Activated CD4-positive, alpha-beta T cell treated with anti-CD3 and anti-CD28 coated beads, Interleukin-2, Interleukin-4, amounts not matched to agents 100 ng/mL and 50 ng/mL, durations not matched to agents 16 hours and 8 hours (primary cell): ENCODE measurements around the gene TRIM47.

Experiments
- DNase-seq: peaks from one replicate; pipeline ENCODE4 v3.0.0-alpha.2; 2020; ENCODE audit warnings: low spot score

Gene TRIM47, protein sequence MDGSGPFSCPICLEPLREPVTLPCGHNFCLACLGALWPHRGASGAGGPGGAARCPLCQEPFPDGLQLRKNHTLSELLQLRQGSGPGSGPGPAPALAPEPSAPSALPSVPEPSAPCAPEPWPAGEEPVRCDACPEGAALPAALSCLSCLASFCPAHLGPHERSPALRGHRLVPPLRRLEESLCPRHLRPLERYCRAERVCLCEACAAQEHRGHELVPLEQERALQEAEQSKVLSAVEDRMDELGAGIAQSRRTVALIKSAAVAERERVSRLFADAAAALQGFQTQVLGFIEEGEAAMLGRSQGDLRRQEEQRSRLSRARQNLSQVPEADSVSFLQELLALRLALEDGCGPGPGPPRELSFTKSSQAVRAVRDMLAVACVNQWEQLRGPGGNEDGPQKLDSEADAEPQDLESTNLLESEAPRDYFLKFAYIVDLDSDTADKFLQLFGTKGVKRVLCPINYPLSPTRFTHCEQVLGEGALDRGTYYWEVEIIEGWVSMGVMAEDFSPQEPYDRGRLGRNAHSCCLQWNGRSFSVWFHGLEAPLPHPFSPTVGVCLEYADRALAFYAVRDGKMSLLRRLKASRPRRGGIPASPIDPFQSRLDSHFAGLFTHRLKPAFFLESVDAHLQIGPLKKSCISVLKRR

DNA sequence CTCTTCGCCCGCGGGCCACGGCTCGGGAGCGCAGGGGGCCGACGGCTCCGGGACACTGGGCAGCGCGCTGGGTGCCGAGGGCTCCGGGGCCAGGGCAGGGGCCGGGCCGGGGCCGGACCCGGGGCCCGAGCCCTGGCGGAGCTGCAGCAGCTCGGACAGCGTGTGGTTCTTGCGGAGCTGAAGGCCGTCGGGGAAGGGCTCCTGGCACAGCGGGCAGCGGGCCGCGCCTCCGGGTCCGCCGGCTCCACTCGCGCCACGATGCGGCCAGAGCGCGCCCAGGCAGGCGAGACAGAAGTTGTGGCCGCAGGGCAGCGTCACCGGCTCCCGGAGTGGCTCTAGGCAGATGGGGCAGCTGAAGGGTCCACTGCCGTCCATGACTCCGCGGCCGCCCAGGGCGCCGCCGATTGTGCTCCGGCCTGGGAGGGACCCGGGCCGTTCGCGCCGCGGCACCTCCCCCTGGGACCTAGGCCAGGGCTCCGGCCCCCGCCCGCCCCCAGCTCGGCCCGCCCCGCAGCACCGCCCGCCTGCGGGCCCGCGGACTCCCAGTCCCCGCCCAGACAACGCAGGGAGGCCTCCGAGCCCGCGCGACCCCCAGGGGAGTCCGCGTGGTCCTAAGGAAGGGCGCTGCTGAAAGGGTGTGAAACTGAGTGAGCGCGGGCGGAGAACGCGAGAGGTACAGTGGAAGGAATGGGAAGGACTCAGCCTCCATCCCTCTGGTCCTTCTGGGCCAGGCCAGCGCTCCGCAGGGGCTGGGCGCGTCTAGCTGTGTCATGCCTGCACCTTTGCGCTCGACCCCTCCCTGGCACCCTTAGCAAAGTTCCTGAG, at the start of gene TRIM47:
Gene TRIM47, minus strand, starts transcription at position 408 of the 825 bp plus-strand sequence. Its CDS starts 33 bp downstream, at position 375.
- no peak for DNase-seq

DNA sequence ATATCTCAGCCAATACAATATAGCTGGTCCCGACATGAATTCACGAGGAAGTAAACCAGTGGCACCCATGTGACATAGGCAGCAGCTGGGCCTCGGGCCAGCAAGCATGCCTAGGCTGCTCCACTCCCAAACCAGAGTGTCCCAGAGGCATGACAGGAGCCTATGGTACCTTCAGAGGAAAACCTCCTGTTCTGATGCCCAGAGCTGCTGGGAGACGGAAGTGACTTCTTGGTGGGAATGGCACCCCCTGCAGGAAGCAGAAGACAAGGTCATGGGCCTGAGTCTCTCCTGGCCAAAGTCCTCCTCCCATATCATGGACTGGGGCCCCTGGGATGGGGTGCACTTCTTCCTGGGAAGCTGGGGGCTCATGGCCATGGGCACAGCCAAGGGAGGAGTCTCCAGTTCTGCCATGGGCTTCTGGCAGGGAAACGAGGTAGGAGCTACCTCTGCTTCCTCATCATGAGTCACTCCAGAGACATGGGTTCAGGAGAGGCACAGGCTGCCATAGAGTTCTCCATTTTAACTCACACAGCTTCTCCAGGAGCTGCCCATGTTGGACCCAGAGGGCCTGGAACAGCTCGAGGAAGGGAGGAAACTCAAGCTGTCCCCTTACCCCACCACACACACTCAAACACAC, 49.0 kb upstream of the TRIM47 start:
- no peak for DNase-seq

DNA sequence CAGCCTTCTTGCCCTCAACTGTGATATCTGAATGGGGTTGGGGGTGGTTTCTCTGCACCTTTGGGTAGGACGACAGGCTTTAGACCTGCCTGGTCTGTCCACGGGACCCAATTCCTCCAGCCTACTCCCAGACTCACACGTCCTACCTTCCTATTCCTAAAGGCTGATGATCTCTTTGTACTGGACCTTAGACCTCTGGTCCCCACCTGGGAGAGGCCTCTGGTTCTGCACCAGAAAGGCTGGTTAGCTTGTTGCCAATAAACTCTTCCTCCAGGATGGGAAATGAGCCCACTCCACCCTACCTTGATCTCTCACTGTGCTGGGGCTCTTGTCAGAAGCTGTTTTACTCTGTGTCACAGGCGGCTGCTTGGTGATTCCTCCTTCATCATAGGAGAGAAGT, 48.1 kb upstream of the TRIM47 start:
- DNase-seq, result no peak

DNA sequence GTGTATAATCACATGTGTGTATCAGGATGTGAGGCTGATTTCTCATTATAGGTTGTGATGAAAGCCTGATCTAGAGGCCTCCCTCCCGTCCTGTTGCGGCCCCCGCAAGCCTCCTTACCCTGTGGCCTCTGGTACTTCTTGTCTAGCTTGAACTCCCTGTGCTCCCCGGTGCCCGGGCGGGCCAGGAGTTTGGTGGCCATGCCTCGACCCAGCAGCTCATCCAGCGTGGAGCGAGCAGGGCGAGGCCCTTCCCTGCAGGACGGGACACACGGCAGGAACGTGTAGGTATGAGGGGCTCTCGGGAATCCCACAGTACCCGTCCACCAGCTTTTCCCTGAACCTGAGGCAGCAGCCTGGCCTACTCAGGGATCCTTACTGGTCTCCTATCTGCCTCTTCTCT, 47.5 kb upstream of the TRIM47 start:
- no peak for DNase-seq

DNA sequence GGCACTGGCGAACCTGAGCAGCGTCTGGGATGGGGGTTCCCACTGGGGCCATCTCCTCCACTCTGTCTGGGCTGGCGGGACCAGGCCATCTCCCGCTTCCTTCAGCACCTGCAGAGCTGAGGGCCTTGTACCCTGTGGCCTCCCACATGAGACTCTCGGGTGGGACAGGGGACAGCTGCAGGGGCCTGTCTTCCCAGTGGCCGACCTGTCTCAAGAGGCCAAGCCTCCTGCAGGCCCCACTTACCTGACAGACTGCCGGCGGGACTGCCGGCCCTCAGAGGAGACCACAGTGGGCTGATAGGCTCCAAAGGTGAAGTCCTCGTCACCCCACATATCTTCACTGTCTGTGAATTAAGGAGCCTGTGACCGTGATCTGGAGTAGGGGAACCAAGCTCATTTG, 46.7 kb upstream of the TRIM47 start:
- no peak for DNase-seq

DNA sequence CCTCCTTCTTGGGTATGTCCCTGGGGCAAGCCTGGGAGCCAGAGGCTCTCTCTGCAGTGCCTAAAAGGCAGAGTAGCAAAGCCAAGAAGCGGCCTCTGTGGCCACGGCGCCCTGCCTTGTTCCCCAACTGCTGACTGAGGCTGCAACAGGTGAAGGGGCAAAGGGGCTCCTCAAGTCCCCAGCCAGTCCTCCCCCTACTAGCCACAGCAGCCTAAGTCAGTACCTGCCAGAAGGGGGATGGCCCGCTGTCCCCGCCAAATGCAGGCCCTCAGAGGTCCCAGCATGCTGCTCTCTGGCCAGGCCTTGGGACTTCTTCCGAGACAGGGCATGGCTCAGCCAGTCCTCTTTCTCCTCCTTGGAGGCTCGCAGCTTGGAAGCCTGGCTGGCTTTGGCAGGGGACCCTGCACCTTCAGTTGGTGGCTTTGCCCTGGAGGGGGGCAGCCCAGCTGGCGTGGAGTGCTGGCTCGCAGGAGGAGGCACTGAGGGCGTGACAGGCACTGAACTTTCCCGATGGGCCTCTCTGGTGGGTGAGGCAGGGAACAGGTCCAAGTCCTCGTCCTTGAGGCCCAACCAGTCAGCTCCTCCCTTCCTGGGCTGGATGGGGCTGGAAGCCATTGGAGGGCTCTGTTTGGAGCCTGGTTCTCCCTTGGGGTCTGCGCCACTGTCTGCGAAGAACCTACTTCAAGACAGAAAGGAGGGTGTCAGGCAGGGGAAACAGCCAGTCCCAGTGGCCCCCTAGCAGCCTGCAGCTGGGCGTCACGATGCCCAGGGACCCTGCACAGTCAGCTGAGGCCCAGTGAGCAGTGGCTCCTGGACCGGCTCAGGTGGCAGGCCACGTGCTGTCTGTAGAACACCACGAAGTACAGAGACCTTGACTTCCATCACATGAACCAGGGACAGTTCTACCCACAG, 44.8 kb upstream of the TRIM47 start:
- DNase-seq, result no peak

DNA sequence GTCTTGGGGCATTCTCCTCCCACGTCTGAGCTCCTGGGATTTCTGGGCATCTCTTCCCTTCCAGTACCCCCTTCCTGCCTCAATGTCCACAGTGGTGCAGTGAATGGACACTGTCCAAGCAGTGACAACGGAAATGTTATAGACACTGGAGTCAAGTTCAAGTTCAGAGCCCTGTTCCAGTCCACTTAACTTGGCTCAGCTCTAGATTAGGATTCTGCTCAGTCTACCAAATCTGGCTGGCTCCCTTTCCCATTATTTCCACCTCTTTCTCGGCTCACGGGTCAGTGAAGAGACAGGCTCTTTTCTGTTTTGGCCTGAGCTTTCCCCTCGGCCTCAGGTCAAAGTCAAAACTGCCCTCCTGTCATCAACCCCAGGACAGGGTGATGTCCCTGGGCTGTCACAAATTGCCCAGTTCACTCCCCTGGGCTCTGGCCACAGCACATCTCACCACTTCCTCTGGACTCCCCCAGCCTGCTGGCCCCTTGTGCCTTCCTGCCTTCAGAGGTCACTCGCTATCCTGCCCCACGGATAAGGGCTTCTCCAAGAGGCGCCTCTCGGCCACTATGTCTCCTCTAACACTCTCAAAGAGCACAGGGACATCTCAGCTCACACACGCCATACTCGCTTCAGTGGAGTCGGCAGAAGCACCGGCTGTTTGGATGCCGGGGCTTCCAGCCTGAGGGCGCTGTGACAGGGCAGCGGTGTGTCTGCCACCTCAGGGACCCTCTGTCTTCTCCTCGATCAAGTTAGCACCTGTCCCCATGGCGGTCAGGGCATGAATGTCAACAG, 44.0 kb upstream of the TRIM47 start:
- no peak for DNase-seq

DNA sequence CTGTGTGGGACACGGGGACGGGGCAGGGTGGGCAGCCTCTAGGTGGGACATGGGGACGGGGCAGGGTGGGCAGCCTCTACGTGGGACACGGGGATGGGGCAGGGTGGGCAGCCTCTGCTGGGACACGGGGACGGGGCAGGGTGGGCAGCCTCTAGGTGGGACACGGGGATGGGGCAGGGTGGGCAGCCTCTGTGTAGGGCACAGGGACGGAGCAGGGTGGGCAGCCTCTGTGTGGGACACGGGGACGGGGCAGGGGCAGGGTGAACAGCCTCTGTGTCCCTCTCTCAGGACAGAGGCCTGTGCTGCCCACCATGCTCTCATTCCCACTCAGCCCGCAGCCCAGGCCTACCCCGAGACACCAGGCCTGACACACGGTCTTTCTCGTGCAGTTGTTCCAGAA, 43.2 kb upstream of the TRIM47 start:
- DNase-seq, result no peak

DNA sequence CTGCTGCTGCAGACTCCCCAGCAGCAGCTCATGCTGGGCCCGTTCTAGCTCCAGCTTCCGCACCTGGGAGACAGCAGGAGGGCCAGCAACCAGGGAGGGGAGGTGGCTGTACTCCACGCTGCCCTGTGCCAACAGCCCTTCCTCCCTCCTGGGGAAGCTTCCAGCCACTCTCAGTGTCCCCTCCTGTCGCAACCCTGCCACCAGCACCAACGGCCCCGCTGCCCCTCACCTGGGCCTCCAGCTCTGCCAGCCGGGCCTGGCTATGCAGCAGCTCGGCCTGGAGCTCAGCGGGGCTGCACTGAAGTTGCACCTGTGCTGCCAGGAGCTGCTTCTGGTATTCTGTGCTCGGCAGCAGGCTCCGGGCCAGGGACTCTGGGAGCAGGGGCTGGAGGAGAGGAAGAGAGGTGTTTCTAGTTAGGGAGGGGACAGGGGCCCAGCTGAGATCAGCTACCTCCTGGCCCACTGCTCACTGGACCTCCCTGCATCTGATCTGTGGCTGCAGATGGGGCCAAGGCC, 41.7 kb upstream of the TRIM47 start:
- no peak for DNase-seq

DNA sequence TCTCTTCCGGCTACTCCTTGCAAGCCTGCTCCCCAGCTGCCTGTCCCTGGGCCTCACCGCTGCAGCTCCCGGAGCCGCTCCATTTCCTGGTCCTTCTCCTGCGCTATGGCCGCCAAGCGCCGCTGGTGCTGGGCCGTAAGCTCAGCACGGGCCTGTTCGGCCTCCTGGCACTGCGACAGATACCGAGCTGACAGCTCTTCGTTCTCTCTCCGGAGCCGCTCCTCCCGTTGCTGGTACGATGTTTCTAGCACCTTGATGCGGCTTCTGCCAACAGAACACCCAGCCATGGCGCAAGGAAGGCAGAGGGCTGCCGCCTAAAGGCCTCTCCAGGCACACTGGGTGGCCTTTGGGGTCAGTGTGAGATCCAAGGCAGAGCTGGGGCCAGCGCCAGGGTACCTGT, 41.2 kb upstream of the TRIM47 start:
- DNase-seq, result no peak

DNA sequence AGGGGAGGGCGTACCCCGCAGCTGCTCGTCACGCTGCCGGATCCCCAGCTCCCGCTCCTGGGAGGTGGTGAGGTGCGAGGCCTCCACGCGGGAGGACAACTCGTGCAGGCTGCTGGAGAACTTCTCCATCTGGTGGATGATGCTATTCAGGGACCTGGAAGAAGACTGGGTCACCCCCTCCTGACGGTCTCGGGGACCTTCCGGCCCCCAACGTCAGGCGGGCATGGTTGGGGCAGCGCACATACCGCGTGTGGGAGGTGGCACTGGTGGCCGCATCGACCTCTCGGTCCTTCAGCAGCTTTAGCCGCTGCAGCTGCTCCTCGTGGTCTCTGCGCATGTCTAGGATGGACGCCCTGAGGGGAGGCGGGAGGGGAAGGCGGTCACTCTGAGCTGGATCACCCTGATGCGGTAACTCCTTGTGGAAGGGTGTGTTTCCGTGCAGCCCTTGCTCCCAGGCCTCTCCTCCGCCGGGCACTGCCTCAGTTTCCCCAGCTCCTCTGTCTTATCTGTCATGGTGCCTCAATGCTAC, 39.6 kb upstream of the TRIM47 start:
- DNase-seq, result no peak

DNA sequence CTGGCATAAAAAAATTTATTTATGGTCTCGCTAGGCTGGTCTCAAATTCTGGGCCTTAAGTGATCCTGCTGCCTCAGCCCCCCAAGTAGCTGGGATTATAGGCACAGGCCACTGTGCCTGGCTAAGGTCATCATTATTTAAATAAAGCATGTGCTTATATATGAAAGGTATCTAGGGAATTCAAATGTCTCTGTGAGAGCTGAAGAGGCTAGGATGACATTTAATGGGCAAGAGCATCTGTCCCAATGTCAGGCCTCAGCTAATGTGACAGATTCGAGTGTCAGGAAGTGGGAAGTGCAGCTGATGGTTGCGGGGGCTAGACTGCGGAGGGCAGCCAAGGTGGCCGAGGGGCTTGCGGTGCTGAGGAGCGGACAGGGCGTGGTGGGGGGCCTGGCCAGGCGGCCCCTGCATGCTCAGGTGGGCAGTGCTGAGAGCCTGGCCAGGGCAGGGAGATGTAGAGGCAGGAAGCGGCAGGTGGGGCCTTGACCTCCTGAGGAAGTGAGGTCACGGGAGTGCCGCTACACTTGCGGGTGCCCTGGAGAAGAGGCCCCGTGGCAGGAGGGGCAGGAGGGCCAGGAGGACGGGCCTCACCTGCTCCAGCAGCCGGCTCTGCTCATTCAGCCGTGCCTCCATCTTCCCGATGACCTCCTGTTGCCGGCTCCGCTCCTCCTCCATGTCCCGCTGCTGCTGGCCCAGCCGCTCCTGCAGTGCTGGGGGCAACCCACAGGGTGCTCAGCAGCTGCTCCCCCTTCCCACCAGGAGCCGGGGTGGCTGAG, 38.9 kb upstream of the TRIM47 start:
- no peak for DNase-seq

DNA sequence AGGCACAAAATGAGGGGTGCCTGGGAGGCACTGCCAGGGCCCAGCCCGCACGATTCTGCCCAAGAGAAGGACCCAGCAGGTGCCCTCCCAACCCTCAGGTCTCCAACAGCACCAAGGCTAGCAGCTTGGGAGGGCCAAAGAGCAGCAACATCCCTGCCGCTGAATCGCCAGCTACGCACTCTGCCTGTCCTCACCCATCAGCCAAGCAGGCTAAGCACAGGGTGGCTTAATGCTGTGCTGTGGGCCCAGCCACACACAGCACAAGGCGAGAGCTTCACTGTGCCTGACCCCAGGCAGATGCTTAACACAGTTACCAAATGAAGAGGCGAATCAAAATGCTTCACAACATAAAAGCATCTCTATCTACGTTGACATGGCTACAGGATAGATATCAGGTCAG, 36.9 kb upstream of the TRIM47 start:
- DNase-seq, result no peak

DNA sequence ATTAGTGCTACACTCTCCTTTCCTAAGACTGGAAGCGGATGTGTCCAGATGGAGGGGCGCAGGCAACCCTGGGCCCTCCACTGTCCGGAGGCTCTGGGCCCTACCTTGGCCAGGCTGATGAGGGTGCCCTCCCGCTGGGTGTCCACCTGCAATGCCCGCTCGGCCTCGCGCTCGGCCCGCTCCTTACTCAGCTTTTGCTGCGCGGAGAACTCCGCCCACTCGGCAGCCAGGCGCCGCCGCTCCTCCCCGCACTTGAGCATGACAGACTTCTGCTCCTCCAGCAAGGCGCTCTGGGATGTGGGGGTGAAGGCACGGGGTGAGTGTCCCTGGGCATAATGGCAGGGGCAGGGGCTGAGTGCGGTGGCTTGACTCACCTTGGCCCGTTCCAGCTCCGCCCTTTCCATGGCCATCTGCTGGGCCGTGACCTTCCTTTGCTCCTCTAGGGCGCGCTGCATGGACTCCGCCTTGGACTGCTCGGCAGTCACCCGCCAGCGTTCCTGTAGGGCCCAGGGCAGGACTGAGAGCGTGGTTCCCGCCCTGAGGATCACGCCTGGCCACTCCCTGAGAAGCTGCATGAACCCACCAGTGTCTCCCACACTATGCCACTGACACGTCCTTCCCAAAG, 36.4 kb upstream of the TRIM47 start:
- no peak for DNase-seq

DNA sequence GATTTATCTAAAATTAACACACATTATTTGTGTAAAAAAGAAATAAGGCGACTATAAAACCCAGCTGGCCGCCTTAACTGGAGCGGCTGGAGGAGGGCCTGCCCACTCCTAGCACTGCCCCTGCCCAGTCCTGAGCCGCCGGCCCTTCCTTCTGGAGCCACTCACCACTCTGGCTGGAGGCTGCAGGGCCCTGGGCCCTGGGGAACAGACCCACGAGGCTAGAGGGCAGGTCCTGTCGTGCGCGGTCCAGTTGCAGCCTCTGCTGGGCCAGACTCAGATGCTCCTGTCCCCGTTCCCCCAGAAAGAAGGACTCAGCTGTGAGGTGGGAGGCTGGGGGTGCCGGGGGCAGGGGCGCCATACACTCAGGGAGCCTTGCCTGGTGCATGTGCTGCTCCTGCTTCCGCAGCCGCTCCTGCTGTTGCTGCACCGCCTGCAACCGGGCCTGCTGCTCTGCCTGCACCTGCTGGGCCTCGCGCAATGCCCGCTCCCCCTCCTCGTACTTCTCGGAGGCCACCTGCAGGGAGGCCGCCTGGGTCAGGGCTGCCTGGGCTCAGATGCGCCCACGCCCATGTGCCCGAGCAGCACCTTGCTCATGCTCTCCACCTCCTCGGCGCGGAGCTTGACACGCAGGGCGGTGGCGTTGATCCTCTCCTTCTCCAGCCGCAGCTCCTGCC, 35.3 kb upstream of the TRIM47 start:
- DNase-seq, result no peak

DNA sequence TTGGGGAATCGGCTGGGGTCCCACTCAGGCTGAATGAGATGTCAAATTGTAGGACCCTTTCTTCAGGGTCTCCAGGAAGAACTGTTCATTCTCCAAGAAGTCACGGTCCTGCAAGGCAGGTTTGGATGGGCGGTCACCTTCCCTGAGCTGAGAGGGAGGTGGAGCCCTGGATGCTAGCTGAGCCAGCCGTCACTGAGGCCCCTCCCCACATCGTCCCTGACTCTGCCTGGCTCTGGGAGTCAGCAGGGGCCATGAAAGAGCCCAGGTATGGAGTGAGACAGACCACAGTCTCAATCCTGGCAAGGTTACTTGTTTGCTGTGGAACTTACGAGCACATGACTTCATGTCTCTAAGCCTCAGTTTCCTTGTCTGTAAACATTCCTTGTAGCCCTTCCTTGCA, 32.3 kb upstream of the TRIM47 start:
- DNase-seq, result no peak

DNA sequence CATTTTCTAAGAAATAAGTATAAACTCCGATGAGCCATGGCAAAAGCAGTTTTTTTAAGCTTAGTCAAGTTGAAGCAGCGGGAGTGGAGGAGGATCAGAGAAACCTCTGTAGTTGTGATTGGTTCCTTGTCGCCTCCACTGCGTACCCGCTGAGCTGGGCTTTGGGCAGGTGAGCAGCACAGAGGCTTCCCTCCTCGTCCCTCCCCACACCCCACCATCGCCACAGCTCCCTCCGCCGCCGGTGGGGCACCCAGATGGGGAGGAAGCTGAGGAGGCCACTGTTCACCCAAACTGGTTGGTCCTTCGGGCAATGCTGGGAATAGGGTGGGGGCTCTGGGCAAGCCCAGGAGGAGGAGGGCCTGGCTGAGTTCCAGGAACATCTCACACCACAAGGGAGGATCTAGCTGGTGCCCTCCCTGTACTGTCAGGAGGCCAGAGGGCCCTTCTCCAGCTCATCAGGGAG, 31.5 kb upstream of the TRIM47 start:
- DNase-seq, result no peak
